HL-60 (cell line): ENCODE results near the gene SPINT1.

Source experiments
- CTCF ChIP-seq: IDR thresholded peaks from one replicate; pipeline ENCODE4 v1.5.1; 2011; ENCODE audit warnings: low read length, control low read depth, inconsistent platforms; ENCODE audit not compliant: insufficient read depth
- TF ChIP-seq, protein P1 (sequence below): IDR thresholded peaks from 2 replicates; pipeline ENCODE4 v1.6.1; 2012; ENCODE audit warnings: low read depth; ENCODE audit not compliant: insufficient replicate concordance

DNA sequence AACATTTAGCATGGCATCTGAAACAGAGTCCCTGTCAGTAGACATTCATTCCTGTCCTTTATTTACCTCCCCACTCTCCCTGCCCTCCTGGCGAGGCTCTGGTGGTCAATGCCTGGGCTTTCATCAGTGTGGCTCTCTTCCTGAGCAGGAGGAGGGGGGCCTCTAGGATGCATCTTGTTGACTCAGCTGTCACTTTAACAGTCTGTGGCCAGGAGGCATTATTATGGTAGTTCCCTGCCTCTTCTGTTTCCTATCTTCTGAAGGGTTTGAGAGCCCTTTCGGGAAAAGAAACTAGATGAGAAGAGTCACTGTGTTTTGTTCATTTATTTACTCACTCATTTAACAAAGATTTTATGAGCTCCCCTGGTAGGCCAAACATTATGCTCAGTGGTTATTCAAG is 13.0 kb upstream of the SPINT1 start:
- TF ChIP-seq CTCF, result no peak
- TF ChIP-seq, protein P1, sequence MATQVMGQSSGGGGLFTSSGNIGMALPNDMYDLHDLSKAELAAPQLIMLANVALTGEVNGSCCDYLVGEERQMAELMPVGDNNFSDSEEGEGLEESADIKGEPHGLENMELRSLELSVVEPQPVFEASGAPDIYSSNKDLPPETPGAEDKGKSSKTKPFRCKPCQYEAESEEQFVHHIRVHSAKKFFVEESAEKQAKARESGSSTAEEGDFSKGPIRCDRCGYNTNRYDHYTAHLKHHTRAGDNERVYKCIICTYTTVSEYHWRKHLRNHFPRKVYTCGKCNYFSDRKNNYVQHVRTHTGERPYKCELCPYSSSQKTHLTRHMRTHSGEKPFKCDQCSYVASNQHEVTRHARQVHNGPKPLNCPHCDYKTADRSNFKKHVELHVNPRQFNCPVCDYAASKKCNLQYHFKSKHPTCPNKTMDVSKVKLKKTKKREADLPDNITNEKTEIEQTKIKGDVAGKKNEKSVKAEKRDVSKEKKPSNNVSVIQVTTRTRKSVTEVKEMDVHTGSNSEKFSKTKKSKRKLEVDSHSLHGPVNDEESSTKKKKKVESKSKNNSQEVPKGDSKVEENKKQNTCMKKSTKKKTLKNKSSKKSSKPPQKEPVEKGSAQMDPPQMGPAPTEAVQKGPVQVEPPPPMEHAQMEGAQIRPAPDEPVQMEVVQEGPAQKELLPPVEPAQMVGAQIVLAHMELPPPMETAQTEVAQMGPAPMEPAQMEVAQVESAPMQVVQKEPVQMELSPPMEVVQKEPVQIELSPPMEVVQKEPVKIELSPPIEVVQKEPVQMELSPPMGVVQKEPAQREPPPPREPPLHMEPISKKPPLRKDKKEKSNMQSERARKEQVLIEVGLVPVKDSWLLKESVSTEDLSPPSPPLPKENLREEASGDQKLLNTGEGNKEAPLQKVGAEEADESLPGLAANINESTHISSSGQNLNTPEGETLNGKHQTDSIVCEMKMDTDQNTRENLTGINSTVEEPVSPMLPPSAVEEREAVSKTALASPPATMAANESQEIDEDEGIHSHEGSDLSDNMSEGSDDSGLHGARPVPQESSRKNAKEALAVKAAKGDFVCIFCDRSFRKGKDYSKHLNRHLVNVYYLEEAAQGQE, result no peak
